ENCODE measurements around the gene WDR7. TPM values are rescaled to one million over a fixed set of nuclear protein-coding genes. Genes with fewer than 3 reads are reported as not detected.

The WDR7 gene
- total and polyA plus RNA-seq, 10 of the 15 experiments (the other 5 are each of a cell fraction or from before 2014, with no cell fraction given): 2.8 to 16.5 (median 11.7) TPM

GRCh38 chr18:57075716-57076400, 424.7 kb downstream of the WDR7 start:
- BruUV-seq (replicated peaks): no TSS peak
- in situ Hi-C loops (cut with MboI) (no loop called here), intact Hi-C loops (cut with micrococcal nuclease; ENCODE audit: unreplicated experiment) (loop anchor here (2.0 kb wide), 2 partner anchors 15 to 53 kb away; no protein-coding TSS in a partner anchor)
- ChIA-PET SMC1A (ENCODE audit: uncharacterized antibody, unreplicated experiment) (interaction anchor here (1.6 kb wide), 1 partner anchor 56 kb away, joined by 6 read pairs; no protein-coding TSS in a partner anchor), POLR2A (no interaction called here), RAD21 (ENCODE audit: unreplicated experiment) (no interaction called here), CTCF (no interaction called here)
- FAIRE-seq (no peak), ATAC-seq (no peak), DNase-seq (ENCODE audit: low read depth, low spot score) (no peak)
- H3K4me2 ChIP-seq (ENCODE audit: control insufficient read depth, insufficient read depth): no peak overlapping the region
- H3K9me3 ChIP-seq (replicated peaks; ENCODE audit: control insufficient read depth, insufficient read depth, low read length): peaks cover 2% of the 10 kb centered on the region; the same call in 1 of the 3 replicates
- peaks cover 25% of the 10 kb centered on the region for H3K4me1 ChIP-seq (ENCODE audit: control insufficient read depth, insufficient read depth, low read length)
- no peaks in the 10 kb centered on the region for H3K36me3 ChIP-seq (ENCODE audit: control insufficient read depth in 2 of 2, insufficient read depth in 2 of 2, low read length in 1 of 2)
- H3K79me2 ChIP-seq (ENCODE audit: control insufficient read depth, insufficient read depth, low read length): no peaks in the 10 kb centered on the region
- H3K9ac ChIP-seq (ENCODE audit: control insufficient read depth, insufficient read depth, low read length): no peak overlapping the region
- 80% methylated on average over 17 of the region's 17 CpGs for WGBS (ENCODE audit: insufficient coverage, insufficient replicate concordance, low lambda C conversion rate, missing lambda C conversion rate)
- H4K20me1 ChIP-seq (ENCODE audit: control insufficient read depth, insufficient read depth): no peaks in the 10 kb centered on the region
- TF ChIP-seq ATF3 (IDR thresholded peaks at IDR 0.05; ENCODE audit: borderline replicate concordance, extremely low read depth, low read depth, low read length) (no peak), SMAD1 (IDR thresholded peaks at IDR 0.05; ENCODE audit: low read depth, partially characterized antibody) (no peak), USF2 (IDR thresholded peaks at IDR 0.05; ENCODE audit: borderline replicate concordance, low read depth, low read length) (no peak), SRF (IDR thresholded peaks at IDR 0.05; ENCODE audit: low read depth in 2 of 2, low read length in 2 of 2) (no peak), ZNF207 (IDR thresholded peaks at IDR 0.05; ENCODE audit: borderline replicate concordance) (no peak), NRF1 (conservative IDR thresholded peaks at IDR 0.05; ENCODE audit: low read depth, low read length) (no peak), NFYB (IDR thresholded peaks at IDR 0.05; ENCODE audit: insufficient read depth, low read depth, low read length) (no peak)
- no peaks in the 10 kb centered on the region; a peak in 1 of 4 replicates for H3K27me3 ChIP-seq (replicated peaks in 1 of 2; ENCODE audit: control insufficient read depth in 2 of 2, insufficient read depth in 2 of 2, low read length in 1 of 2)
- no peak overlapping the region for H3K27ac ChIP-seq (ENCODE audit: control insufficient read depth, insufficient read depth)
- H2AFZ ChIP-seq (ENCODE audit: control insufficient read depth, low read depth, low read length): no peak overlapping the region
- H3K4me3 ChIP-seq: no peak overlapping the region
